NCI-H2081 (cell line): ENCODE results near the gene PRAMEF12.
"Not testable (repeated sequence)": the region's sequence is repeated elsewhere in the genome, so short reads cannot be mapped to it uniquely, and the experiment has no call there.

ENCODE experiments used
- DNase-seq, 2 experiments: peaks; one replicate each; lab custom pipeline; 2025; lab: John Stamatoyannopoulos, UW

The PRAMEF12 gene

GRCh38 chr1:12773438-12773837 is at the start of gene PRAMEF12:
Gene PRAMEF12, plus strand, starts transcription at chr1:12773738. Its CDS starts 1,130 bp downstream, at chr1:12774868.
- no peak for DNase-seq

- DNase-seq = no peak
Measured at GRCh38 chr1:12728391-12728790, 45.1 kb upstream of the PRAMEF12 start.

GRCh38 chr1:12730156-12730555 is 43.4 kb upstream of the PRAMEF12 start:
- DNase-seq = no peak

- DNase-seq = not testable (repeated sequence)
Measured at GRCh38 chr1:12731084-12731483, 42.5 kb upstream of the PRAMEF12 start.

GRCh38 chr1:12734651-12735050 is 38.9 kb upstream of the PRAMEF12 start:
- DNase-seq = no peak

GRCh38 chr1:12738934-12739333 is 34.6 kb upstream of the PRAMEF12 start:
- DNase-seq = no peak

- DNase-seq = no peak
Measured at GRCh38 chr1:12739613-12740012, 33.9 kb upstream of the PRAMEF12 start.

- DNase-seq = no peak
Measured at GRCh38 chr1:12741946-12742345, 31.6 kb upstream of the PRAMEF12 start.

GRCh38 chr1:12745126-12745991 is 28.2 kb upstream of the PRAMEF12 start:
- no peak for DNase-seq

- no peak for DNase-seq
Measured at GRCh38 chr1:12745992-12746323, 27.6 kb upstream of the PRAMEF12 start, which contains the start of gene CFAP107. Gene CFAP107, plus strand, starts transcription at chr1:12746200. Its CDS starts 231 bp downstream, at chr1:12746431.

- no peak for DNase-seq
Measured at GRCh38 chr1:12748778-12749355, 24.7 kb upstream of the PRAMEF12 start.

- DNase-seq = no peak
Measured at GRCh38 chr1:12754738-12755137, 18.8 kb upstream of the PRAMEF12 start.

GRCh38 chr1:12756273-12756672 is 17.3 kb upstream of the PRAMEF12 start:
- DNase-seq = no peak

GRCh38 chr1:12756768-12757413 is 16.6 kb upstream of the PRAMEF12 start:
- no peak for DNase-seq

GRCh38 chr1:12757836-12758235 is 15.7 kb upstream of the PRAMEF12 start:
- no peak for DNase-seq

- DNase-seq = no peak
Measured at GRCh38 chr1:12760256-12760795, 13.2 kb upstream of the PRAMEF12 start.

GRCh38 chr1:12761781-12762180 is 11.8 kb upstream of the PRAMEF12 start:
- no peak for DNase-seq

GRCh38 chr1:12762766-12763165 is 10.8 kb upstream of the PRAMEF12 start:
- DNase-seq = no peak

GRCh38 chr1:12763479-12763878 is 10.1 kb upstream of the PRAMEF12 start:
- DNase-seq = no peak

- DNase-seq = no peak
Measured at GRCh38 chr1:12764016-12764415, 9.5 kb upstream of the PRAMEF12 start.

- DNase-seq = no peak
Measured at GRCh38 chr1:12769031-12769430, 4.5 kb upstream of the PRAMEF12 start.

- DNase-seq = no peak
Measured at GRCh38 chr1:12769976-12770505, 3.5 kb upstream of the PRAMEF12 start.
